H9 (cell line): ENCODE measurements around the gene WARS2. TPM values are rescaled to one million over a fixed set of nuclear protein-coding genes. Genes with fewer than 3 reads are reported as not detected.

Experiments
- DNase-seq: peaks from one replicate; pipeline ENCODE4 v3.0.0-alpha.2; 2017
- H2AFZ ChIP-seq: one replicate; pipeline ENCODE4 v1.6.1; 2013; ENCODE audit warnings: mild to moderate bottlenecking, low read length, control low read depth, moderate library complexity
- H2AK5ac ChIP-seq: 2 replicates; pipeline ENCODE4 v1.6.1; 2013; ENCODE audit warnings: low read length, control low read depth, mixed read lengths; ENCODE audit not compliant: insufficient read length
- H2BK120ac ChIP-seq: one replicate; pipeline ENCODE4 v1.6.1; 2013; ENCODE audit warnings: low read depth, mild to moderate bottlenecking, low read length, control low read depth, inconsistent platforms; ENCODE audit not compliant: poor library complexity, severe bottlenecking
- H2BK12ac ChIP-seq: 2 replicates; pipeline ENCODE4 v1.6.1; 2013; ENCODE audit warnings: low read length, control low read depth, mixed read lengths, low read depth; ENCODE audit not compliant: insufficient read length
- H2BK15ac ChIP-seq: 2 replicates; pipeline ENCODE4 v1.6.1; 2013; ENCODE audit warnings: low read depth, low read length, control low read depth
- H2BK20ac ChIP-seq: one replicate; pipeline ENCODE4 v1.6.1; 2013; ENCODE audit warnings: low read depth, mild to moderate bottlenecking, low read length, control low read depth, inconsistent platforms; ENCODE audit not compliant: poor library complexity, severe bottlenecking
- H2BK5ac ChIP-seq: 2 replicates; pipeline ENCODE4 v1.6.1; 2013; ENCODE audit warnings: low read length, control low read depth, mixed read lengths; ENCODE audit not compliant: insufficient read length
- H3K14ac ChIP-seq: 2 replicates; pipeline ENCODE4 v1.6.1; 2013; ENCODE audit warnings: low read length, control low read depth; ENCODE audit not compliant: insufficient read depth
- H3K18ac ChIP-seq: 2 replicates; pipeline ENCODE4 v1.6.1; 2013; ENCODE audit warnings: low read depth, mild to moderate bottlenecking, mixed read lengths, low read length, control low read depth; ENCODE audit not compliant: insufficient read length
- H3K23ac ChIP-seq: 2 replicates; pipeline ENCODE4 v1.6.1; 2013; ENCODE audit warnings: low read length, control low read depth, mixed read lengths, low read depth; ENCODE audit not compliant: insufficient read length
- H3K23me2 ChIP-seq: 2 replicates; pipeline ENCODE4 v1.6.1; 2013; ENCODE audit warnings: low read depth, mild to moderate bottlenecking, mixed read lengths, low read length, control low read depth; ENCODE audit not compliant: insufficient read length, poor library complexity, severe bottlenecking
- H3K27ac ChIP-seq: 2 replicates; pipeline ENCODE4 v1.5.1; 2013; ENCODE audit warnings: low read length, control low read depth, mixed read lengths, low read depth; ENCODE audit not compliant: insufficient read length
- H3K27me3 ChIP-seq: 2 replicates; pipeline ENCODE4 v1.6.1; 2013; ENCODE audit warnings: low read length, control low read depth, inconsistent platforms; ENCODE audit not compliant: insufficient read depth
- H3K4ac ChIP-seq: 2 replicates; pipeline ENCODE4 v1.6.1; 2013; ENCODE audit warnings: low read depth, mild to moderate bottlenecking, control low read depth, inconsistent platforms, low read length, moderate library complexity
- H3K4me1 ChIP-seq: 2 replicates; pipeline ENCODE4 v1.6.1; 2013; ENCODE audit warnings: low read length, control low read depth, inconsistent platforms; ENCODE audit not compliant: insufficient read depth
- H3K4me2 ChIP-seq: 2 replicates; pipeline ENCODE4 v1.6.1; 2013; ENCODE audit warnings: low read length, control low read depth, mixed read lengths; ENCODE audit not compliant: insufficient read length, insufficient read depth
- H3K56ac ChIP-seq: 2 replicates; pipeline ENCODE4 v1.6.1; 2013; ENCODE audit warnings: low read depth, mild to moderate bottlenecking, mixed read lengths, low read length, control low read depth; ENCODE audit not compliant: insufficient read length
- H3K79me1 ChIP-seq: 2 replicates; pipeline ENCODE4 v1.6.1; 2013; ENCODE audit warnings: low read depth, mild to moderate bottlenecking, moderate library complexity, low read length, control low read depth, inconsistent platforms; ENCODE audit not compliant: insufficient read depth, poor library complexity, severe bottlenecking
- H3K79me2 ChIP-seq: 2 replicates; pipeline ENCODE4 v1.6.1; 2013; ENCODE audit warnings: low read length, control low read depth, inconsistent platforms; ENCODE audit not compliant: insufficient read depth
- H3K9ac ChIP-seq: 2 replicates; pipeline ENCODE4 v1.6.1; 2013; ENCODE audit warnings: low read length, control low read depth, mixed read lengths; ENCODE audit not compliant: insufficient read length; ENCODE audit errors: extremely low read depth
- H3K9me3 ChIP-seq: one replicate; pipeline ENCODE4 v1.6.1; 2013; ENCODE audit warnings: low read depth, low read length, inconsistent platforms; ENCODE audit not compliant: control insufficient read depth
- H3T11ph ChIP-seq: one replicate; pipeline ENCODE4 v1.6.1; 2013; ENCODE audit warnings: mild to moderate bottlenecking, low read length, control low read depth, inconsistent platforms
- H4K20me1 ChIP-seq: one replicate; pipeline ENCODE4 v1.6.1; 2013; ENCODE audit not compliant: control insufficient read depth, insufficient read length, insufficient read depth
- H4K5ac ChIP-seq: 2 replicates; pipeline ENCODE4 v1.6.1; 2013; ENCODE audit warnings: low read depth, mild to moderate bottlenecking, mixed read lengths, low read length, control low read depth; ENCODE audit not compliant: insufficient read length
- H4K8ac ChIP-seq: replicated peaks from 2 replicates; pipeline ENCODE4 v1.6.1; 2013; ENCODE audit warnings: low read length, control low read depth, mixed read lengths, low read depth; ENCODE audit not compliant: insufficient read length
- H4K91ac ChIP-seq: 2 replicates; pipeline ENCODE4 v1.6.1; 2013; ENCODE audit warnings: low read depth, mild to moderate bottlenecking, moderate library complexity, mixed read lengths, low read length, control low read depth; ENCODE audit not compliant: insufficient read length
- H3K27ac Mint-ChIP-seq, 3 experiments: 2 replicates in 2 of 3; 3 replicates in 1 of 3; pipeline ENCODE4 v1.8.0; 2020 to 2021; ENCODE audit warnings: mixed read lengths in 3 of 3, mild to moderate bottlenecking in 1 of 3, moderate library complexity in 1 of 3
- H3K27me3 Mint-ChIP-seq: 2 replicates; pipeline ENCODE4 v1.8.0; 2021; ENCODE audit warnings: low read depth, mild to moderate bottlenecking, moderate library complexity, mixed read lengths
- H3K36me3 Mint-ChIP-seq, 3 experiments: 2 replicates in 2 of 3; 3 replicates in 1 of 3; pipeline ENCODE4 v1.8.0; 2020 to 2021; ENCODE audit warnings: low read depth in 3 of 3, mixed read lengths in 3 of 3; ENCODE audit not compliant: insufficient read depth in 1 of 3
- H3K4me1 Mint-ChIP-seq, 2 experiments: 2 replicates each; pipeline ENCODE4 v1.8.0; 2020; ENCODE audit warnings: mixed read lengths in 2 of 2
- H3K4me3 Mint-ChIP-seq, 2 experiments: 2 replicates in 1 of 2; 3 replicates in 1 of 2; pipeline ENCODE4 v1.8.0; 2020 to 2021; ENCODE audit warnings: mild to moderate bottlenecking in 2 of 2, mixed read lengths in 2 of 2, moderate library complexity in 1 of 2
- H3K9me3 Mint-ChIP-seq, 2 experiments: 2 replicates in 1 of 2; 3 replicates in 1 of 2; pipeline ENCODE4 v1.8.0; 2020; ENCODE audit warnings: mild to moderate bottlenecking in 2 of 2, mixed read lengths in 2 of 2, moderate library complexity in 1 of 2
- WGBS: extraction: QIAGEN DNeasy Blood & Tissue Kit; methylation state at CpG from one replicate; pipeline ENCODE4 v1.1.7; 2013; ENCODE audit warnings: missing lambda C conversion rate, low lambda C conversion rate, mixed read lengths; ENCODE audit not compliant: insufficient read length; ENCODE audit errors: extremely low coverage; 5-methylcytosine and 5-hydroxymethylcytosine counted together
- total RNA-seq: library from RNA; stranded (reverse); gene quantifications from 2 replicates; pipeline ENCODE4 v1.2.1, GENCODE V29; 2021
- TF ChIP-seq, protein P1 (sequence below): fragments of 200-600 bp; sonication (generic); conservative IDR thresholded peaks from 3 replicates; pipeline ENCODE4 v1.8.0; 2021; ENCODE audit warnings: antibody characterized with exemption, mild to moderate bottlenecking

WARS2 gene
- total RNA-seq, 1 experiment from 2014 or later, result 9.7 TPM

GRCh38 chr1:119141020-119141424 is 569 bp upstream of the WARS2 start:
- H3K27me3 Mint-ChIP-seq, result no peaks in the 10 kb centered on the region
- peak; percentile 62 for DNase-seq
- H3K9ac ChIP-seq, result peak overlapping the region; percentile 63

More at GRCh38 chr1:119141020-119141424, 569 bp upstream of the WARS2 start:
- Histone ChIP-seq H4K5ac (no peak overlapping the region), H3K79me1 (no peaks in the 10 kb centered on the region), H2BK12ac (no peak overlapping the region), H2BK5ac (no peak overlapping the region), H2AK5ac (no peak overlapping the region), H2AFZ (no peak overlapping the region), H3K23me2 (peaks cover 4% of the 10 kb centered on the region), H3K14ac (peak overlapping the region; percentile 77; the same call in 1 of the 2 replicates), H2BK20ac (no peak overlapping the region), H3T11ph (no peak overlapping the region), H3K56ac (no peak overlapping the region), H3K27ac (no peak overlapping the region), H2BK120ac (no peak overlapping the region), H3K9me3 (no peaks in the 10 kb centered on the region), H3K4ac (no peak overlapping the region; the same call in 1 of the 2 replicates), H3K18ac (no peak overlapping the region), H3K79me2 (no peaks in the 10 kb centered on the region), H4K91ac (no peak overlapping the region), H3K4me1 (peaks cover 3% of the 10 kb centered on the region; the same call in 1 of the 2 replicates), H4K8ac (no peak overlapping the region), H3K4me2 (peak overlapping the region; percentile 88), H3K27me3 (no peaks in the 10 kb centered on the region), H2BK15ac (no peak overlapping the region), H4K20me1 (no peaks in the 10 kb centered on the region), H3K23ac (no peak overlapping the region)
- Mint-ChIP-seq H3K4me1 (peaks cover 7 to 14% of the 10 kb centered on the region in 2 experiments), H3K27ac (no peak overlapping the region; a peak in 4 of 7 replicates), H3K4me3 (no peak overlapping the region), H3K9me3 (no peaks in the 10 kb centered on the region), H3K36me3 (no peaks in the 10 kb centered on the region; a peak in 1 of 7 replicates)
- no CpG with 5 or more reads among the region's 11 CpGs for WGBS
- TF ChIP-seq, protein P1, sequence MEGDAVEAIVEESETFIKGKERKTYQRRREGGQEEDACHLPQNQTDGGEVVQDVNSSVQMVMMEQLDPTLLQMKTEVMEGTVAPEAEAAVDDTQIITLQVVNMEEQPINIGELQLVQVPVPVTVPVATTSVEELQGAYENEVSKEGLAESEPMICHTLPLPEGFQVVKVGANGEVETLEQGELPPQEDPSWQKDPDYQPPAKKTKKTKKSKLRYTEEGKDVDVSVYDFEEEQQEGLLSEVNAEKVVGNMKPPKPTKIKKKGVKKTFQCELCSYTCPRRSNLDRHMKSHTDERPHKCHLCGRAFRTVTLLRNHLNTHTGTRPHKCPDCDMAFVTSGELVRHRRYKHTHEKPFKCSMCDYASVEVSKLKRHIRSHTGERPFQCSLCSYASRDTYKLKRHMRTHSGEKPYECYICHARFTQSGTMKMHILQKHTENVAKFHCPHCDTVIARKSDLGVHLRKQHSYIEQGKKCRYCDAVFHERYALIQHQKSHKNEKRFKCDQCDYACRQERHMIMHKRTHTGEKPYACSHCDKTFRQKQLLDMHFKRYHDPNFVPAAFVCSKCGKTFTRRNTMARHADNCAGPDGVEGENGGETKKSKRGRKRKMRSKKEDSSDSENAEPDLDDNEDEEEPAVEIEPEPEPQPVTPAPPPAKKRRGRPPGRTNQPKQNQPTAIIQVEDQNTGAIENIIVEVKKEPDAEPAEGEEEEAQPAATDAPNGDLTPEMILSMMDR, result peak; percentile 52
